GM23338 (cell line): ENCODE results near the gene DCDC1. TPM values are rescaled to one million over a fixed set of nuclear protein-coding genes. Genes with fewer than 3 reads are reported as not detected.

Experiments used
- ATAC-seq: fragments of 200-7000 bp; cut with Tn5 transposase; 3 replicates; pipeline ENCODE4 v1.9.1; 2020
- DNase-seq: peaks from one replicate; pipeline ENCODE4 v3.0.0-alpha.2; 2015; ENCODE audit warnings: low spot score
- H2AFZ ChIP-seq: fragments of 200-600 bp; sonication (generic); 2 replicates; pipeline ENCODE4 v1.8.0; 2016; ENCODE audit warnings: antibody characterized with exemption, mild to moderate bottlenecking, moderate library complexity
- H3F3A ChIP-seq: fragments of 200-600 bp; sonication (generic); replicated peaks from 2 replicates; pipeline ENCODE4 v1.8.0; 2017; ENCODE audit warnings: antibody characterized with exemption, mixed run types, low read depth
- H3K27ac ChIP-seq: fragments of 200-600 bp; sonication (generic); 2 replicates; pipeline ENCODE4 v1.6.1; 2016; ENCODE audit warnings: low read depth
- H3K27me3 ChIP-seq: fragments of 200-600 bp; sonication (generic); 2 replicates; pipeline ENCODE4 v1.8.0; 2016; ENCODE audit warnings: mild to moderate bottlenecking, mixed run types, moderate library complexity; ENCODE audit not compliant: insufficient read depth
- H3K36me3 ChIP-seq: fragments of 200-600 bp; sonication (generic); 2 replicates; pipeline ENCODE4 v1.8.0; 2016; ENCODE audit warnings: mild to moderate bottlenecking; ENCODE audit not compliant: insufficient read depth
- H3K4me1 ChIP-seq: fragments of 200-600 bp; sonication (generic); 2 replicates; pipeline ENCODE4 v1.8.0; 2016; ENCODE audit warnings: mild to moderate bottlenecking, moderate library complexity; ENCODE audit not compliant: insufficient read depth
- H3K4me2 ChIP-seq: fragments of 200-600 bp; sonication (generic); 2 replicates; pipeline ENCODE4 v1.7.1; 2017; ENCODE audit warnings: mixed run types
- H3K4me3 ChIP-seq: fragments of 200-600 bp; sonication (generic); 2 replicates; pipeline ENCODE4 v1.6.1; 2016; ENCODE audit warnings: mixed run types
- H3K79me2 ChIP-seq: fragments of 200-600 bp; sonication (generic); replicated peaks from 2 replicates; pipeline ENCODE4 v1.8.0; 2017; ENCODE audit warnings: mild to moderate bottlenecking; ENCODE audit not compliant: insufficient read depth
- H3K9me2 ChIP-seq: fragments of 200-600 bp; sonication (generic); 2 replicates; pipeline ENCODE4 v1.8.0; 2017; ENCODE audit not compliant: insufficient read depth
- H4K20me1 ChIP-seq: fragments of 200-600 bp; sonication (generic); replicated peaks from 2 replicates; pipeline ENCODE4 v1.8.0; 2017; ENCODE audit warnings: mild to moderate bottlenecking; ENCODE audit not compliant: insufficient read depth
- H3K27ac Mint-ChIP-seq: 2 replicates; pipeline ENCODE4 v1.8.0; 2020; ENCODE audit warnings: inconsistent platforms, mild to moderate bottlenecking, moderate library complexity, mixed read lengths
- H3K27me3 Mint-ChIP-seq: 3 replicates; pipeline ENCODE4 v1.8.0; 2022; ENCODE audit warnings: low read depth, mild to moderate bottlenecking, moderate library complexity, mixed read lengths, inconsistent platforms; ENCODE audit not compliant: insufficient read depth, poor library complexity
- H3K36me3 Mint-ChIP-seq: 3 replicates; pipeline ENCODE4 v1.8.0; 2021; ENCODE audit warnings: low read depth, mild to moderate bottlenecking, inconsistent platforms, moderate library complexity, mixed read lengths
- H3K4me1 Mint-ChIP-seq: 3 replicates; pipeline ENCODE4 v1.8.0; 2020; ENCODE audit warnings: mild to moderate bottlenecking, inconsistent platforms, mixed read lengths
- H3K4me3 Mint-ChIP-seq: 3 replicates; pipeline ENCODE4 v1.8.0; 2021; ENCODE audit warnings: moderate library complexity, mild to moderate bottlenecking, inconsistent platforms, mixed read lengths
- H3K9me3 Mint-ChIP-seq: 3 replicates; pipeline ENCODE4 v1.8.0; 2020; ENCODE audit warnings: moderate library complexity, mild to moderate bottlenecking, inconsistent platforms, mixed read lengths
- CREB1 ChIP-seq: fragments of 250-450 bp; sonication (Bioruptor Pico); IDR thresholded peaks from 2 replicates; pipeline ENCODE4 v1.5.0; 2020; ENCODE audit warnings: low read depth, mild to moderate bottlenecking, moderate library complexity
- ETS1 ChIP-seq: IDR thresholded peaks from 2 replicates; pipeline ENCODE4 v1.6.1; 2016; ENCODE audit warnings: antibody characterized with exemption
- EZH2 ChIP-seq: fragments of 200-600 bp; sonication (generic); IDR thresholded peaks from one replicate; pipeline ENCODE4 v1.8.0; 2017; ENCODE audit warnings: antibody characterized with exemption, mild to moderate bottlenecking, low read depth; ENCODE audit not compliant: unreplicated experiment
- EZH2phosphoT487 ChIP-seq: fragments of 200-600 bp; sonication (generic); IDR thresholded peaks from one replicate; pipeline ENCODE4 v1.8.1; 2018; ENCODE audit warnings: antibody characterized with exemption; ENCODE audit not compliant: unreplicated experiment
- JUNB ChIP-seq: IDR thresholded peaks from one replicate; pipeline ENCODE4 v1.6.1; 2016; ENCODE audit warnings: antibody characterized with exemption; ENCODE audit not compliant: unreplicated experiment
- NANOG ChIP-seq: IDR thresholded peaks from 2 replicates; pipeline ENCODE4 v1.6.1; 2016; ENCODE audit warnings: antibody characterized with exemption, borderline replicate concordance
- POLR2AphosphoS5 ChIP-seq: IDR thresholded peaks from 2 replicates; pipeline ENCODE4 v1.6.1; 2016; ENCODE audit warnings: antibody characterized with exemption, low read depth
- REST ChIP-seq: IDR thresholded peaks from one replicate; pipeline ENCODE4 v1.6.1; 2018; ENCODE audit warnings: antibody characterized with exemption; ENCODE audit not compliant: unreplicated experiment
- STAT1 ChIP-seq: IDR thresholded peaks from one replicate; pipeline ENCODE4 v1.6.1; 2016; ENCODE audit warnings: antibody characterized with exemption; ENCODE audit not compliant: unreplicated experiment
- ZNF114 ChIP-seq: fragments of 250-450 bp; sonication (Bioruptor Pico); IDR thresholded peaks from 2 replicates; pipeline ENCODE4 v1.5.0; 2020; ENCODE audit warnings: mild to moderate bottlenecking, moderate library complexity
- ZNF331 ChIP-seq: fragments of 250-450 bp; sonication (Bioruptor Pico); IDR thresholded peaks from 2 replicates; pipeline ENCODE4 v1.5.0; 2020; ENCODE audit warnings: low read depth, mild to moderate bottlenecking, moderate library complexity
- ZNF462 ChIP-seq: fragments of 250-450 bp; sonication (Bioruptor Pico); IDR thresholded peaks from 2 replicates; pipeline ENCODE4 v1.5.0; 2020; ENCODE audit warnings: mild to moderate bottlenecking, moderate library complexity
- polyA plus RNA-seq: library from polyadenylated mRNA; unstranded; fragments of >200 nt; fragmentation: Nextera tagmentation; extraction: Ambion mirVana; gene quantifications from 2 replicates; pipeline ENCODE4 v1.2.1, GENCODE V29; 2016
- total RNA-seq: library from RNA; depleted of rRNA; stranded (reverse); fragments of >200 nt; shearing (Covaris generic); gene quantifications from 2 replicates; pipeline ENCODE4 v1.2.3, GENCODE V29; 2014
- TF ChIP-seq, protein P1 (sequence below), 2 experiments: fragments of 200-600 bp in 1 of 2; sonication (generic) in 1 of 2; conservative IDR thresholded peaks; 2 replicates each; pipeline versions ENCODE4 v1.5.1 to v1.6.1; 2016 to 2017; ENCODE audit warnings: antibody characterized with exemption in 2 of 2, low read depth in 2 of 2, mild to moderate bottlenecking in 2 of 2, moderate library complexity in 1 of 2

DCDC1 gene
- total and polyA plus RNA-seq, 2 experiments from 2014 or later, result 0.56 to 0.58 TPM

DNA sequence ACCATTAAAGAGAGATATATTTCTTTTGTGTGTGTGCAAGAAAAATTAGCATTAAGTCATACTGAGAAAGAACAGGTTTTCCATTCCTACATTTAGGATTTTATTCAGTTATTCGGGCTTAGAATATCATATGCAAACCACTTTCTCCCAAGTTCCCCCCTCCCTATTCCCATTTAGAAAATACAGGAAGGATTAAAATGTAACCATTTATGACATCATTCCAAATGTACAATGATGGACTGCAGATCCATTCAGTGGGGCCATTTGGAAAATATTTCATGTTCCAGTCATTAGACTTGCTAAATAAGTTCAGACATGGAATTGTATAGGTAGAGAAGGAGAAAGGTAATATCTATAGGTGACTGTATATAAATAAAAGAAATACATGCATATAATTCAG lies 554.8 kb downstream of the DCDC1 start:
- Histone ChIP-seq H3K27ac (no peak overlapping the region), H3K4me1 (no peaks in the 10 kb centered on the region), H2AFZ (no peak overlapping the region), H3K36me3 (no peaks in the 10 kb centered on the region), H3K4me3 (no peak overlapping the region), H3F3A (no peaks in the 10 kb centered on the region), H3K9me2 (no peaks in the 10 kb centered on the region), H4K20me1 (no peaks in the 10 kb centered on the region), H3K79me2 (no peaks in the 10 kb centered on the region), H3K27me3 (no peaks in the 10 kb centered on the region), H3K4me2 (no peak overlapping the region)
- Mint-ChIP-seq H3K27ac (no peak overlapping the region), H3K9me3 (no peaks in the 10 kb centered on the region), H3K27me3 (no peaks in the 10 kb centered on the region), H3K4me1 (no peaks in the 10 kb centered on the region), H3K36me3 (no peaks in the 10 kb centered on the region), H3K4me3 (no peak overlapping the region)
- TF ChIP-seq ZNF331 (CRISPR knock-in tag), result no peak
- TF ChIP-seq ETS1, result no peak
- no peak for TF ChIP-seq POLR2AphosphoS5
- TF ChIP-seq ZNF114 (CRISPR knock-in tag), result no peak
- TF ChIP-seq EZH2, result no peak
- no peak for TF ChIP-seq ZNF462
- no peak for TF ChIP-seq JUNB
- no peak for TF ChIP-seq CREB1 (CRISPR knock-in tag)
- TF ChIP-seq EZH2phosphoT487, result no peak
- no peak for TF ChIP-seq STAT1
- TF ChIP-seq, protein P1, sequence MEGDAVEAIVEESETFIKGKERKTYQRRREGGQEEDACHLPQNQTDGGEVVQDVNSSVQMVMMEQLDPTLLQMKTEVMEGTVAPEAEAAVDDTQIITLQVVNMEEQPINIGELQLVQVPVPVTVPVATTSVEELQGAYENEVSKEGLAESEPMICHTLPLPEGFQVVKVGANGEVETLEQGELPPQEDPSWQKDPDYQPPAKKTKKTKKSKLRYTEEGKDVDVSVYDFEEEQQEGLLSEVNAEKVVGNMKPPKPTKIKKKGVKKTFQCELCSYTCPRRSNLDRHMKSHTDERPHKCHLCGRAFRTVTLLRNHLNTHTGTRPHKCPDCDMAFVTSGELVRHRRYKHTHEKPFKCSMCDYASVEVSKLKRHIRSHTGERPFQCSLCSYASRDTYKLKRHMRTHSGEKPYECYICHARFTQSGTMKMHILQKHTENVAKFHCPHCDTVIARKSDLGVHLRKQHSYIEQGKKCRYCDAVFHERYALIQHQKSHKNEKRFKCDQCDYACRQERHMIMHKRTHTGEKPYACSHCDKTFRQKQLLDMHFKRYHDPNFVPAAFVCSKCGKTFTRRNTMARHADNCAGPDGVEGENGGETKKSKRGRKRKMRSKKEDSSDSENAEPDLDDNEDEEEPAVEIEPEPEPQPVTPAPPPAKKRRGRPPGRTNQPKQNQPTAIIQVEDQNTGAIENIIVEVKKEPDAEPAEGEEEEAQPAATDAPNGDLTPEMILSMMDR (conservative IDR thresholded peaks at IDR 0.05; ENCODE audit: low read depth in 2 of 2), result no peak
- no peak for TF ChIP-seq REST
- no peak for TF ChIP-seq NANOG
- ATAC-seq (no peak), DNase-seq (no peak)
